HUDEP-2 (cell line): ENCODE measurements around the gene BRINP2.

ENCODE experiments used
- DNase-seq, 76 experiments: peaks; one replicate each; lab custom pipeline; 2025; ENCODE audit not compliant: unreplicated experiment in 76 of 76; lab: John Stamatoyannopoulos, UW

BRINP2 gene

DNA sequence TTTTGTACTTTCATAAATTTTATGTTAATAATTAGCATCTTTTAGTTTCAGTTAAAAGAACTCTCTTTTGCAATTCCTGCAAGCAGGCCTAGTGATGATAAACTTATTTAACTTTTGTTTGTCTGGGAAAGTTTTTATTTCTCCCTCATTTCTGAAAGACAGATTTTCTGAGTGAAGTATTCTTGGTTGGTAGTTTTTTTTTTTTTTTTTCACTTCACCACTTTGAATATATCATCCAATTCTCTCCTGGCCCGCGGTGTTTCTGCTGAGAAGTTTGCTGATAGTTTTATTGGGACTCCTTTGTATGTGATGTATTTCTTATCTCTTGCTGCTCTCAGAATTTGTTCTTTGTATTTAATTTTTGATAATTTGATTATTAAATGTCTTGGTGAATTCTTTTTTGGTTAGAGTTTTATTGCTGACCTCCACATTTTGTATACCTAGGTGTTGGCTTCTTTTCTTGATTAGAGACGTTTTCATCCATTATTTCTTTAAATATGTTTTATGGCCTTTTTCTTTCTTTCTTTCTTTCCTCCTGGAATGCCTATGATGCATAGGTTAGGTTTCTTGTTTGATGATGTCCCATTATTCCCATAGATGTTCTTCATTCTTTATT, 45.9 kb downstream of the BRINP2 start:
- DNase-seq = no peak

GRCh38 chr1:177219554-177220458, 49.0 kb downstream of the BRINP2 start:
- DNase-seq = no peak

GRCh38 chr1:177223359-177223758, 52.6 kb downstream of the BRINP2 start:
- no peak for DNase-seq

DNA sequence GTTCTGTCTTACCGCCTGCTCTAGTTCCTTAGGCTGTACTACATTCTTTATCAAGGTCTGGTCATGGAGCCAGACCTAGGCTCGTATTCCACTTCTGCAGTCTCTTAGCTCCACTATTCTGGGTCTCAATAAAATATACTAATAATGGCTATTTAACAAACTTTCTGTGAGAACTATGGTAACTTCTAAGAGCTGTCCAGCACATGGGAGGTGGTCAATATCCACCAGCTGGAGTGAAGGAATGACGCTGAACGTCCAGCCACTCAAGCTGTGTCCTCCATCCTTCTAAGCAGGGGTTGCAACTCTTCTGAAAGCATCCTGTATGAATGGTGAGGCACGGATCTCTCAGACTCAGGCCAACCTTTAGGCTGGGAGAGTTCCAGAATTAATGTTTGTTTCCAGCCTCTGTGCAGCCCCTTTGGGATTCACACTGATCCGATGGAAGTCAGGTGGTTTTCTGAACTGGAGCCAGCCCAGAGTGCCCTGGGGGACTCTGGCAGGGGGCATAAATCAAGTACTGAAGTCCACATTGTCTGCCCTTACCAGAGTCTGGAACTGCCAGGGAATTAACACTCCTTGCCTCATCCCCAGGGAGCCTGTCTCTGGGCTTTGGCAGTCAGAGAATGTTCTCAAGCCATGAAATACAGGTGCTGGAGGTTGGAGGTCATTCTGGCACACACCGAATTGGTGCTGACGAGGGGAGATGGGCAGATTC, 57.4 kb downstream of the BRINP2 start:
- no peak for DNase-seq

GRCh38 chr1:177228693-177229065, 57.9 kb downstream of the BRINP2 start:
- no peak for DNase-seq

GRCh38 chr1:177229781-177230180, 59.0 kb downstream of the BRINP2 start:
- DNase-seq = no peak

DNA sequence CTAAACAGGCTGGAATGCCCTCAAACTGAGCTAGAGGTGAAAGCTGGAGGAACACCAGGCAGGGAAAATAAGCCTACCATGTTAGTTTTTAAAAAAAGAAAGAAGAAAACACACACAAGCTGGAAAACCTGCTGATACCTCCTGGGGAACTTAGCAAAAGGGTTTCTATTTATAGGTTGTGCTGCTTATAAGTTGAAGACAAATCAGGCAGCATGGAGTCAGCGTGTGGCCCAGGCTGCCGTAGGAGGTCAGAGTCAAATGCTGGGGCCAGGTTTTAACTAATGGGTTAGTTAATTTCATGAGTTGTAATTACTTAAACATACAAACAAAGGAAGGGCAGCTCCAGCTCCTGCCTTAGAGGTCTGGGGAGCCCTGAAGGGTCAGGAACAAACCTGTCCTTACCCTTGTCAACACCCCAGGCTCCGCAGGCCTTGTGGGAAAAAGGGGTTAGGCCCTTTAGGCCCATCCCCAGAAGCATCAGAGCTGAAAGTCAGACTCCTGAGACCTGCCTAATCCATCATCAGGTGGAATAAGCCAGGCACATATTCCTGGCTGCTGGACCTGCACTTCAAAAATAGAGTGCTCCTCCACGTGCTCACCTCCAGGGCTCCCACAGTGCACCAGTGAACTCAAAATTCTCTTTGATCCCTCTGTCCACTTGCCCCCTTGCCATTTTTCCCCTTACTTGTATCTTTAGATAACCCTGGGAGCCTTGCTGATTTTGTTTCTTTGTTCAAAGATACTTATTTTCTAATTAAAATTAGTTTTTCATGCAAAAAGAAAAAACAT, 59.7 kb downstream of the BRINP2 start:
- DNase-seq = no peak

DNA sequence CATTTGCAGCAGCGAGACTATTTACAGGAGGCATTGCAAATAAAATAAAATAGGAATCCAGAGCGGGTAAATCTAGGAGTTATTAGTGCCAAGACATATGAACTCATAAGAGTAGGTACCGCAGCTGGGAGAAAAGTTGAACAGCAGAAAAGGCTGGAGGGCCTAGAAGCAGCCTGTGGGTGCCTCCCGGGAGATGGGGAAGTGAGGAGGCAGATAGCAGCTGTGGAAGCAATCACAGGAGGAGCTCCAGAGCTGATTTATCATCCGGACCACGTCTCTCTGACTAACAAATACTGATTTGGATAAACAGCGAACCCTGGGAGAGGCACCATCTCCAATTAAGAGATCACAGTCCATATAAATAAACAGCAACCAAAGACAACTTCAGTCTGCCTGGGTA, 64.6 kb downstream of the BRINP2 start:
- no peak for DNase-seq

- no peak for DNase-seq
Measured at GRCh38 chr1:177236962-177237361, 66.2 kb downstream of the BRINP2 start.

- no peak for DNase-seq
Measured at GRCh38 chr1:177238967-177239366, 68.2 kb downstream of the BRINP2 start.

DNA sequence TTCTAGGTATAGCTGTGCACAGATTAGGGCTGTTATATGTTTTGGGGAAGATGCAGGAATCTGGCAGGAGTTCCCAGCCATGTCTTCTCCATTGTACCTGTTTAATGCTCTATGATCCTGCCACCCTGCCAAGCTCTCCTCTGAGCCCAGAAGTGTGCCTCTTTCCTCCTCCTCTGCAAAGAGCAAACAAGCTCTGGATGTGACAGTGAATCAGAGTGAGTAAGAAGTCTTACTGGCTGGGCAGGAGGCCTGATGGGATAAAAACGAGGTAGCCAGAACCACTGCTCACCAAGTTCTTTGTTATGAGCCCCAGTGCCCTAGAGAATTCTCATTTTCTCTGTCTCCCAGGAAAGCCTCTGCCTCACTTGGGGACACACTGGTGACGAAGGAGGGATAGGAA, 69.0 kb downstream of the BRINP2 start:
- DNase-seq = no peak

- no peak for DNase-seq
Measured at GRCh38 chr1:177243773-177244172, 73.0 kb downstream of the BRINP2 start.

DNA sequence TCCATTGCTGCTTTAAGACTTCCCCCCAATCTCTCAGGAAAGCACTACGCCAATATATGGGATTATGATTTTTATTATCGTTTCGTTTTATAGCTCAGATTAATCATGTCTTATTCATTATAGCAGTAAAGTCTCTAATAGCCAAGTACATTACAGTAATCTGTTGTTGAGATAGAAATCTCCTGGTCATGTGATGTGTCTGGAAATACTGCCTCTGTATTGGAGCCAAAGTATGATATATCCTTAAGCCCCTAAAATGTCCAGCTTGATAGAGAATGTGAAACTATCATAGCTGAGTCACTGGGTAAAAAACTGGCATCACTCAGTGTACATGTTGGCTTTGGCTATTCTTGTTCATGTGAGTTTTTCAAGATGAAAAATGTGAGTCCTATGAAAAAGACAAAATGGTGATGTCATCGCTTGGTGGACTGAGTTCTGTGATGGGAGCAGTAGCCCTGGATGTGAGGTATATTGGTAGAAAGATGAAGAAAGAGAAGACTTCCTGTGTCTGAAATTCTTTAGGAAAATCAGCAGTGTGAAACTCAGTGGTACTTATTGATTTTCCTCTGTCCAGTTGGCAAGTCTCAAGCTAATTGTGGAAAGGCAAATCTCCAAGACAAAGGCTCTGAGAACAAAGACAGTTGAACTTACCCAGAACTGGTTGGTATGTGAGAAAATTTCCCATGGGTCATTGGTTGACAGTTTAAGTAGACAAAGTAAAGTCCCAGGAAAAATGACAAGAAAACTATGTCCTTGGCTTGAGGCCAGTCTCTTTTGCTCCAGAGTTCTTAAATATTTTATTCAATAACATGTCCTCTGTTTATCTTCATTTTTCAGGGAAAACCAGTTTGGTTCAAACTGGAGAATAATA, 76.2 kb downstream of the BRINP2 start:
- DNase-seq = no peak

- no peak for DNase-seq
Measured at GRCh38 chr1:177247623-177248176, 76.9 kb downstream of the BRINP2 start.

GRCh38 chr1:177248258-177248657, 77.5 kb downstream of the BRINP2 start:
- no peak for DNase-seq

- DNase-seq = no peak
Measured at GRCh38 chr1:177249231-177249630, 78.5 kb downstream of the BRINP2 start.

DNA sequence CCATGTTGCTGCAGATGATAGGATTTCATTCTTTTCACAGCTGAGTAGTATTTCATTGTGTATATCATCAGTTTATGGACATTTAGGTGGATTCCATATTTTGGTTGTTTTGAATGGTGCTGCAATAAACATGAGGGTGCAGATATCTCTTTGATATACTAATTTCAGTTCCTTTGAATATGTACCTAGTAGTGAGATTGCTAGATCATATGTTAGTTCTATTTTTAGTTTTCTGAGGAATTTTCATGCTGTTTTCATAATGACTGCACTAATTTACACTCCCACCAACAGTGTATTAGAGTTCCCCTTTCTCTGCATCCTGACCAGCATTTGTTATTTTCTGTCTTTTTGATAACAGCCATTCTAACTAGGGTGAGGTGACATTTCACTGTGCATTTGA, 82.1 kb downstream of the BRINP2 start:
- DNase-seq = no peak

DNA sequence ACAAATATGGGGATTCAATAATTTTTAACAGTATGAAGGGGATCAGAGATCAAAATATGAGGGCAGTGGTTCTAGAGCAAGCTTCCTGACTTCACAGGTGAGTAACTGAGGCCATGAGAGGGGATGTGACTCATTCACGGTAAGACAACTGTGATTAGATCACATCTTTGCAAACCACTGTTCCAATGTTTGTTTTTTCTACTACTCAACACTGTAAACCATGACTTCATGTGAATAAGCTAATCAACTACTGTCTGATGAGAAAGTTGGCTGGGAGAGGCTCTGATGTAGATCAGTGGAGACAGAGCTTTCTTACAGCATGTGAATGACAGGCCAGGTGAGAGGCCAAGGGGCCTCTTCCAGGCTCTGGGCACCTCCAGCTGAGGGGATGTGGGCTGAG, 84.7 kb downstream of the BRINP2 start:
- DNase-seq = no peak
